GM19324 (cell line): ENCODE results near the gene IRAG1.
"Not testable (repeated sequence)": the region's sequence is repeated elsewhere in the genome, so short reads cannot be mapped to it uniquely, and the experiment has no call there.

ENCODE experiments used
- ATAC-seq: cut with Tn5 transposase; IDR thresholded peaks from one replicate; pipeline ENCODE4 v1.9.1; 2021; ENCODE audit warnings: mild to moderate bottlenecking, moderate library complexity; ENCODE audit not compliant: unreplicated experiment, low FRiP score

IRAG1 gene

DNA sequence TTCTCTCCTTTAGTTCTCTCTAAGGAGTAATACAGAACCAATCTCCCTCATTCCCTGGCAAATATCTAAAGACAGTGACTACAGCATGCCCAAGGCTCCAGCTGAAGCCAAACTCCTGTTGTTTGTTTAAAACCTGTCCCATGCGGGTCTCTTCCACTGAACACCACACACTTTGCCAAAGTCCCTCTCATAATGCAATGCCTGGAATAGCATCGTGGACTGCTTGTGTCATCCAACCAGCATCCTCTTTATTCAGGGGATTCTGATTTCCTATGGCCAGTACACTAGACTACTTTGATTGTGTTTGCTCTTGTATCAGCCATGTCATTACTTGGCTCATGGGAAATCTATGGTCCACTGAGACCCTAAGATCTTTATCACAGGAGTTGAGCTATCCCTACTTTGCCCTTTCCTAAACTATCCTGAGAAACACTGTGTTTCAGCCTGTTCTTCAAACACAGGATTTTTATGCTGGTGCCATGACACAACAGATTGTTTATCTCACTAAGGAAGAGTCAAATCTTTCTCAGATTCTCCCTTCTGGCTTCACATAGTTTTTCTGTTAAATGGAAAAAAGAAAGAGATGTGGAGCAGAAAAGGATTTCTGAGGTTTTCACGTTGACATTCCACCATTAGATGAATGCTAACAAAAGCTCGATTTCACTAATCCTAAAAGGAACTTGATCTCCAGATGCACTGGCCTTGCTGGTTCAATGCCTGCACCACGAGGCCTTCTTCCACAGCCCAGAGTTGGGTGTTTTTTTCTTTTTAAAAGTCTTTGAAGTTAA is 15.9 kb upstream of the IRAG1 start:
- ATAC-seq: no peak

DNA sequence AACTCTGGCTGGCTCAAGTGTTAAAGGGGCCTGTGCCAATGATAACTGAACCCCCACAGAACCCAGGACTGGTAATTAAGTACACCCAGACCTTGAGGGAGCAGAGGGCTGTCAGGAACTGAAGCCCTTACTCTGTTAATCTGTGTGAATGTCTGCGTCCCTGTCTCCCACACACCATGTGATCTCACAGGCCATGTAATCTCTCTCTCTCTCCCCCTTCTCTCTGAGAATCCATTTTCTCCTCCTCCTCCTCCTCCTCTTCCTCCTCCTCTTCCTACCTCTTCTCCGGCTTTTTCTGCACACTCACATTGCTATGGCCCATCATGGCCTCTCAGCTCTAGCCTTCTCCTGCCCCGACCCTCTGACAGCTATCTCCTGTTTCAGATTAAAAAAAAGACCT is 14.6 kb upstream of the IRAG1 start:
- ATAC-seq: no peak

DNA sequence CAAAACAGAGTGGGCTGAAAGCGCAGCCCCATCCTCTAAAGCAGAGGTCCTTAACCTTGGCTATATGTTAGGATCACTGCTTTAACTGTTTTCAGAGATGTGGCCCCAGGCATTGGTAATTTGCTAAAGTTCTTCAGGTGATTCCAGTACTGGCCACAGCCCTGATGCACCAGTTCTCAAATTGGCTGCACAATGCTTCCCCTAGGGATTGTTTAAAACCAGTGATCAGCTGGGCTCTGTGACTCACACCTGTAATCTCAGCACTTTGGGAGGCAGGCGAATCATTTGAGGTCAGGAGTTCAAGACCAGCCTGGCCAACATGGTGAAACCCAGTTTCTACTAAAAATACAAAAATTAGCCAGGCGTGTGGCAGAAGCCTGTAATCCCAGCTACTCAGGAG is 8.4 kb upstream of the IRAG1 start:
- ATAC-seq: no peak

DNA sequence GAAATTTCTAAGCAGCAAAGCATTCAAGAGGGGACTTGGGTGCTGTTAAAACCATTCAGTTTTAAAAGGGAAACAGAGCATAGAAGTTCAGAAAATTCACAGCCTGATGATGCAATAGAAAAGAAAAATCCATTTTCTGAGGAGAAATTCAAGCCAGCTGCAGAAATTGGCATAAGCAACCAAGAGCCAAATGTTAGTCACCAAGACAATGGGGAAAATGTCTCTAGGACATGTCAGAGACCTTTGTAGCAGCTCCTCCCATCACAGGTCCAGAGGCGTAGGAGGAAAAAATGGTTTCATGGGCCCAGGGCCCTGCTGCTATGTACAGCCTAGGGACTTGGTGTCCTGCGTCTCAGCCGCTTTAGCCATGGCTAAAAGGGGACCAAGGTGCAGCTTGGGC is 5.5 kb upstream of the IRAG1 start:
- ATAC-seq: no peak

DNA sequence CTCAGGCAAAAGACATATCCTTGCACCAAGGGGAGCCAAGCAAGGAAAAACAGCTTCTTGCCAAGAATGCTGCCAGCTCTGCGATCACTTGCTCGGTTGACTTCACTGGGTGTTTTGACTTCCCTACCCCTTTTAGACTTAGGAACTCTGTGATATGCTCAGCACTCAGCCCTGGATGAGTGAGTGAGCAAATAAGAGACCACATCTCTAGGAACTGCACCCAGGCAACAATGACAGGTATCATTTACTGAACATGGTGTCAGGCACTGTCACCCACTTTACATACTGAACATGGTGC is 3.7 kb upstream of the IRAG1 start:
- ATAC-seq: no peak

DNA sequence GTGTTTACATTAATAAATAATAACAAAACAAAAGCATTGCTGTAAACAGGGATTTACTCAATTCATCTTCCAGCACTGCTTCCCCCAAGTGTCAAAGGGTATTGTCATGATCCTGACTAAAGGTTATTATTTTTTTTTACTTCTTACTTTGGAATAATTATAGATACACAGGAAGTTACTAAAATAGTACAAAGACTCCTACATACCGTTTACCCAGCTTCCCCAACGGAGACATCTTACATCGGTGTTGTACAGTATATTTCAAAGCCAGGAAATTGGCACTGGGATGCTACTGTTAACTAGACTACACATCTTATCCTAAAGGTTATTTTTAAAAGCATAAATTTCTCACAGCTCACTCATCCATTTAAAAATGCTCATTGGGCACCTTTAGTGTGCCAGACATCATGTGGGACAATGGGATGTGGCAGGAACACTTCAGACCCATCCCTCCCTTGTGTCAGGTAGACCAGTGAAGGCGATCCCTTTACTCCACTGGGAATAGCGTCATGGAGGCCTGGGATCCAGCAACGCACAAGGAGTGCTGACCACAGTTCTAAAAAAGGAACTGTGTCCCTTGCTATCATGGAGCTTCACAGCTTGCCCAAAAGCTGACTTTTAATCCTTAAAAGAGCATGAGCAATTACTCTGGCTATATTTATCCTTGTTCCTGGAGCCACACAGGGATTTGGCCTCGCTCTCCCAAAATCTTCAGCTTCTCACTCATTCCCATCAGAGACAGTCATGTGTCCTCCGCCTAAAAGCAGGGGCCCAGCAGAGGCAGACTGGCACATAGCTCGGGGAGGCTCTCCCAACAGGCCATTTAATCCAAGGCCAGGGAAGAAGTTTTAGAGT is 3.1 kb upstream of the IRAG1 start:
- ATAC-seq: no peak

DNA sequence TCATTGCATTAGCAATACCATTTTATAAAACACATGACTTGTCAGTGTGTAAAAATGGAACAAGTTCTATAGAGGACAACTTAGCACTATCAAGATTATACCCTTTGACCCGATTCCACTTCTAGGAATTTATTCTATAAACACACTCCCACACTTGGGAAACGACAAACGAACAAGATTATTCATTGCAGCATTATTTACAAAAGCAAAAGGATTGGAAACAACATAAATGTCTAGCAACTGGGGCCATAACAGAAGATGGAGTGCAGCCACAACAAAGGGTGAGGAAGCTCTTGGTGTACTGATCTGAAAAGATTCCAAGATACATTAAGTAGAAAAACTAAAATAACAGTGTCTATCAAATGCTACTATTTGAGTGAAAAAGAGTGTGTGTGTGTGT is 2.3 kb upstream of the IRAG1 start:
- no peak for ATAC-seq

DNA sequence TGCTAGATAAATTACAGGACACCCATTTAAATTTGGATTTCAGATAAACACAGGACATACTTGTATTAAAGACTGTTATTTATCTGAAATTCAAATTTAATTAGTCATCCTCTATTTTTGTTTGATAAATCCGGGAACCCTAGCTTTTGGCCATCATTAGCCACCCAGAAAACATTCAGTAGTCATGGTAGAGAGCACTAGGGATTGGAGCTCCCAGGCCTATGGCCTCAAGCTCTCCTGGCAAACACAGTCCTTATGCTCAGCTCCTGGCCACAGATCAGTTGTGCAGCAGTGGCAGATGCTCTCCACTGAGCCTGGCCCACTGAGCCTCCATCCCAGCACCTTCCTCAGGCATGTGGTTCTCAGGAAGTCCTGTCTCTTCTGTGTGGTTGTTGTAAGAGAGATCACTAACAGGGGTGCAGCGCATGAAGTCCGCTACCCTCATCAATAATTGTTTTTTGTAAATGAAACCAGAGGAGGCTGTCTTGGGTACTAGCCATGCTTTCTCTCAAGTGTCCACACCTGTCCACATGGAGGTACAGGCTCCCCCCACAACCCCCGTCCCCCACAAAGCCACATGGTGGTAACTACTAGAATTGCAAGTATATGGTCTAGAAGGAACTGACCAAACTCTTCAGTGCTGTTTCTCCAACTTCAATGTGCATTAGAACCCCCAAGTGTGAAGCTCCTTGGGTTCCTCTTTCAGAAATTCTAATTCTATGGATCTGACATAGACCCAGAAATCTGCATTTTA is 1.1 kb upstream of the IRAG1 start:
- ATAC-seq: no peak

DNA sequence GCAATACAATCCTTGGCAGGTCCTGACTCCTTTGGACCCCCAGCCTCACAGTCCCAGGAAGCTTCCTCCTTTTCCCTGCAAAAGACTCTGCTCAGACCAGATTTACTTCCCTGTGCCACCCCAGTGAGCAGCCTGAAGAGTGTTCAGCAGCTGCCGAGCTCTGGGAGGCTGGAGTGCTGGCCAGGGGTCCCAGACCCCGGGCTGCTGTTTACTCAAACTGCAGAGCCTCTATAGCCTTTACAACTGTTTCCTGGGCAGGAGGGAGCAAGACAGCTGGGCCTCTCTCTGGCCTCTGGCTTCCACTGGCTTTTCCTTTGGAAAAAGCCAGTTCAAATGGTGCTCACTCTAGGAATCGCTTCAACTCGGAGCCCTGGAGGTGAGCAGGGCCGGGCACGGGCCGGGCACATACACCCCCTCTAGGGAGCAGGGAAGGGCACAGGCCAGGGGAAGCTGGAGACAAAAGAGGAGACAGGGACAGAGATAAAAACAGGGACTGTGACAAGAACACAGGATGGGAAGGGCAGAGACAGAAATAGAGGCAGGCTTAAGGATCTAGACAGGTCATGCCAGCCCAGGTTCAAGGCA is 932 bp downstream of the IRAG1 start:
- ATAC-seq: no peak

DNA sequence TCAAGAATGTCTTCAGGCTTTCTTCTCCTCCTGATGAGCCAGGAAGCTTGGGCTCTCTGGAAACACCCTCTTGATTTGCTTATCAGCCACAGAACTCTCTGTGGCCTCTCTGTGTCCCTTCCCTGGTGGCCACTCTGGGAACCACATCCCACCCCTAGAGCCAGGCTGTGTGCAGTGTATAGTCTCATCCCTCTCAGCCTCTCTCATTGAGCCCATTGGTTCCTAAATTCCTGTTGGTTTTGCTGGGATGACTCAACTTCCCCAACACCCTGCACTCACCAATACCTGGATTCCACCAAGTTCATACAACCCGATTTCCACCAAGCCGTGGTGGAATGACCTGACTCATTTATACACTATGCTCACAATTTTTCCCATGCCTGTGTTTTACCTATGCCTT is 5.2 kb downstream of the IRAG1 start:
- no peak for ATAC-seq

DNA sequence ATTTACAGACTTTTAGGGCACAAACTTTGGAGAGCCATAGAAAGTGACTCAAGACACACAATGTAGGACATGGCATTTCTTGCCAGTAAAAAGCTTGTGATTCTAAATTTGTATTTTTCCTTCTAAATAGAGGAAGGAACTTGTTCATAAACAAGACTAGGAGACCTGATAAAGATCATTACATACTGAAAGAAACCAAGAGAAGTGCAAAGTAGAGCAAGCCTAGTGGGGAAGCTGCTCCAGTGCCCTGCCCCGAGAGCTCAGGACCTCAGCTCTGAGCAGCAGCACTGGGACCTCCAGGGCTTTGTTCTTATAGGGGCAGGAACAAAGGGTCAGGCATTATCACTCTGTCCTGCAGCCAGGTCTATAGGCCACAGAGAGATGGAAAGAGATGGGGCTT is 7.2 kb downstream of the IRAG1 start:
- ATAC-seq: no peak

DNA sequence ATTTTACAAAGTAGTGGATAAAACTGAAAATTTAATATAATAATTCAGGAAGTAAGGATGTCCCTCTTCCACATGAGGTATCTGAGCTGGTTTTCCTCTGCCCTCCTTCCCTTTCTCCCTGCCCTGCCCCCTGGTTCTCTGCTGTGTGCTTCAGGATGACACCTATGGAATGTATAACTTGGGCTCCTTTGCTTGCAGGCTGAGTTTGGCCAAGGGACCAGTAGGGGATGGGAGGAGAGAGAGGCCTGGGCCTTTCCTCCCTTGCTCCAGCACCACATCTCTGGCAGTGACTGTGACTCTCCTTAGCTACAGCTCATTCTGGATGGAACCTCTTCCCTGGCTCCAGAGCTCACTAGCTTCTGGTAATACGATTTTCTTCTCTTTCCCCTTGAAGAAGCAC is 10.1 kb downstream of the IRAG1 start:
- ATAC-seq: no peak

DNA sequence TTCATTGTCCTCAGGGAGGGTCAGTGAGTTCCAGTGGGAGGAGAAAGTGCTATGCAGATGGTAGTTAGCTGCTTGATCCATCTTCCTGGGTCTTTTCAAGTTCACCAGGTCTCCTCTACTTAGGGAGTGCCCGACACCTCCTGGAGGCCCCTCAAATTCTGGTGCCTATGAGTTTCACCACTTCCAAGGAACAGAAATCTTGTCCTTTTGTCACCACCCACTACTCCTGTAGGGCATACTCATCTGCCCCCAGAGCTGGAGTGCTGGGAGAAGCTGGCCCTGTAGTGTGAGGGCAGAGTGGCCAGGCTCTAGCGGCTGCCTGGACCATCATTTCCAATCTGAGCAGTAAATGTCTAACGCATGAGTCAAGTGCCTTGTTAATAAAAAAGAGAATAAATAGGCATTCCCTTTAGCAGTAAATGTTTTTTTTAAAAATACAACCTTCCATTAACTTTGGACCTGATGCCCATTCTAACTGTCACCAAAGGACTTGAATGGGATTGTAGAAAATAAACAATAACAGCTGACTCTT is 12.5 kb downstream of the IRAG1 start:
- ATAC-seq: no peak

DNA sequence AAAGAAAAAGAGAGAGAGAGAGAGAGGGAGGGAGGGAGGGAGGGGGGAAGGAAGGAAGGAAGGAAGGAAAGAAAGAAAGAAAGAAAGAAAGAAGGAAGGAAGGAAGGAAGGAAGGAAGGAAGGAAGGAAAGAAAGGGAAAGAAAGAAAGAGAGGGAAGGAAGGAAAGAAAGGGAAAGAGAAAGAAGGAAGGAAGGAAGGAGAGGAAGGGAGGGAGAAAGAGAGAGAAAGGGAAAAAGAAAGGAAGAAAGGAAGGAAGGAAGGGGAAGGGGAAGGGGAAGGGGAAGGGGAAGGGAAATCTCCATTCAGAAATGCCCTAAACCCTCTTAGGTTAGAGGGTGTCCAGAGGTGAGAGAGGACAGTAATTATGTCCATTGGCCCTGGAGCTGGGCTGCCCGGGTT is 13.3 kb downstream of the IRAG1 start:
- not testable (repeated sequence) for ATAC-seq

DNA sequence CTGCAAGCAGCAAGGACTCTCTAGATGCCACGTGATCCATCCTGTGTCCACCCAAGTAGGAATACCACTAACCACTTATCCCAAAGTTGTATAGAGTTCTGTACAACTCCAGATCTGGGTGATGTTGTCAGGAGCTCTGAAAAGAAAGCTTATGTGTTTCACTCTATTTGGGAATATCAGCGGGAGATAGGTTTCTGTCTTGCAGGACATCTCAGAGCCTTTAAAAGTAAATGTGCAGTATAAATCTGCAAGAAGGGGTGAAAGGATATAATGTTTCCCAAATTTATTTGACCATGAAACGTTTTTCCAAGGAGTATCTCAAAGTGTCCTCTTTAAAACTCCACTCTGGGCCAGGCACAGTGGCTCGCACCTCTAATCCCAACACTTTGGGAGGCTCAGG is 13.9 kb downstream of the IRAG1 start:
- ATAC-seq: no peak

DNA sequence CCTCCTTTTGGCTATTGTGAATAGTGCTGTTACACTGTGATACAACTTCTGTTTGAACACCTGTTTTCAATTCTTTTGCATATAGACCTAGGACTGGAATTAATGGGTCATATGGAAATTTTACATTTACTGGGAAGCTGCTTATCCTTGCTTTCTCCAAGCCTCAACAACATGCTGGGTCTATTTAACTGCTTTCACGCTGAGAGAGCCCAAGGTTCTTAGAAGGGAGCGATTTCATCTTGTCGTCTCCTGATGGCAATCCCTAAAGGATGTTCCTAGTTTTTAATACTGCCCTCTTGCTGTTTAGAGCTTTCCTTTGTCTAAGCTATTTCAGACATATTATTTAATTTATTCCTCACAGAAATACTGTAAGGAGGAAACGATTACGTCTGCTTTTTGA is 15.5 kb downstream of the IRAG1 start:
- ATAC-seq: no peak

DNA sequence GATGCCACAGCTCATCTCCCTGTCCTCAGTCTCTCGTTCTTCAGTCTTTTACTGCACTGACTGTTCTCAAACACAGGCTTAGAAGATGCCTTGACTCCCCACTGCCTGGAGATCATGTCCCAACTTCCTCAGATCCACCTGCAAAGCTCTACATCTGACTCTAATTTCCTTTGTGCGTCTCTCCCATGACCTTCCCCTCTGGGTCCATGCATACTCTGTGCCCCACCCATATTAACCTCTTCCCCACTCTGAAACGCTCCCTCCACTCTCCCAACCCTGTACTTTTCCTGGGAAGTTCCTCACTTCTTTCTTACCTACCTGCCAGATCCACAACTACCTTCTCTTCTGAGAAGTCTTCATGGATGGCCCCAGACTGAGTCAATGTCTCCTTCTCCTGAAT is 16.6 kb downstream of the IRAG1 start:
- no peak for ATAC-seq

DNA sequence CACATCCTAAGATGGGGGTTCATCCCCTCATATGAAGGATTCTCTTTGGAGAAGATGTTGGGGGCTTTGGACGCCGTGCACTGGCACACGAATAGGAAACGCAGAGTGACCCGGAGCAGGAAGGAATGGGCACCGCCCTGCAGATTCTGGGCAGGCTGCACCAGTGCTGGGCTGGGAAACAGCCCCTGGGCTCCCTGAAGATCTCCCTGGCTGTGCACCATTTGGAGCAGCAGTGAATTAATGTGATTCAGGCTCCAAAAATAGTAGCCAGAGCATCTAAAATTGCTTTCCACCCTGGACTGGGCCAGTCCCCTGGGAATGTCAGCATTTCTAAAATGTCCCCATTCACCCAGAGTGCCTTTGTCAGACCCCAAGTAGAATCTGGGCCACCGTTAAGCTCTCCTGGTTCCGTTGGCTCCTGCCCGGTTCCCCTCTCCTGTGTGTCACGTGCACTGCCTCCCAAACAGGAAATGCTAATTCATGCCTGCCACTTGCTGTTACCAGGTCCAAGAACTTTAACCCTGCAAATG is 18.6 kb downstream of the IRAG1 start:
- no peak for ATAC-seq

DNA sequence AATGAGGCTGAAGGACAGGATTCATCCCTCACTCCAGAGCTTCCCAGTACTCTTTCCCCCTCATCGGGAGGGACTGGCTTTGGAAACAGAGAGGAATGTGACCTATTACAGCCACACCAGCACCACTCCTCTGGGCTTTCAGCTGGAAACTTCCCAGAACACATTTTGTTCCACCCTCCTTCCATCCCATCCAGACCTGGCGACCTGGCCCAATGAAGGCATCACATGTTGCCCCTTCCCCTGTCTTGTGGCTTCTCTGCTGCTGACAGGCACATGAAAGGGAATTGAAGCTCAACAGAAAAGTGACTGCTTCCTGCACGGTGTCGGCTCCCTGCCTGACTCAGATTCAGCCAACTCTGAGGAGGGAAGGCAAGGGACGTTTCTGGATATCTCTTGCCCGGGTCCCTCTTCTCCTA is 19.1 kb downstream of the IRAG1 start:
- no peak for ATAC-seq

DNA sequence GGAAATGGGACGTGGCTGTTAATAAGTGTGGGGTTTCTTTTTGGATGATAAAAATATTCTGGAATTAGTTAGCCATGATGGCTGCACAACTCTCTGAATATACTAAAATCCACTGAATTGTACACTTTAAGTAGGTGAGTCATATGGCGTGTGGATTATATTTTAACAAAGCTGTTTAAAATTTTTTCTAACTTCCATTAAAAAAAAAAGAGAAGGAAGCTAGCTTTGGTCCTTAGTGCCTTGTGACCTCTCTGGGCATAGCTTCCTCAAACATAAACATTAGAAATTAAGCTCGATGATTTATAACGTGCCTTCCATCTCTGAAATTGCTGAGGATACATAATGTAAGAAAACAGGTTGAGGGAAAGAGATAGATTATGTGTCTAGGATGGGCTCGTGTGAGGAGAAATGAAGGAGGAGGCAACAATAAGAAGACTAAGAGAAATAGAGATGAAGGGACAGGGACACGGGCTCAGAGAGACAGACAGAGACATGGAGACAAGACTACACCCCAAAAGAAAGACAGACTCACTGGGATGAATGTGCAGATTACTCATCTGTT is 20.0 kb downstream of the IRAG1 start:
- no peak for ATAC-seq
